Thoracic aorta (tissue), 2 donors: ENCODE data around the gene TMEM37. TPM values are rescaled to one million over a fixed set of nuclear protein-coding genes. Genes with fewer than 3 reads are reported as not detected.

Experiments used
- ATAC-seq: fragments of 150-250 bp; one replicate; pipeline ENCODE4 v1.8.0; 2017; ENCODE audit warnings: low read depth; ENCODE audit not compliant: insufficient number of reproducible peaks, low FRiP score
- DNase-seq: peaks from one replicate; pipeline ENCODE4 v3.0.0-alpha.2; 2020; ENCODE audit warnings: low spot score
- H3K27ac ChIP-seq, 2 donors: fragments of 200-600 bp; sonication (generic); 1 replicate in 1 of 2; 2 replicates in 1 of 2; pipeline ENCODE4 v1.5.1; 2016; ENCODE audit warnings: mild to moderate bottlenecking in 2 of 2, moderate library complexity in 2 of 2
- H3K27me3 ChIP-seq: fragments of 200-600 bp; sonication (generic); replicated peaks from 2 replicates; pipeline ENCODE4 v1.6.0; 2016; ENCODE audit warnings: mild to moderate bottlenecking; ENCODE audit not compliant: insufficient read depth
- H3K36me3 ChIP-seq: fragments of 200-600 bp; sonication (generic); one replicate; pipeline ENCODE4 v1.5.1; 2016
- H3K4me1 ChIP-seq, 2 donors: fragments of 200-600 bp; sonication (generic); 1 replicate in 1 of 2; 2 replicates in 1 of 2; pipeline versions ENCODE4 v1.5.1 to v1.6.0; 2016; ENCODE audit warnings: low read depth in 2 of 2, mild to moderate bottlenecking in 1 of 2; ENCODE audit not compliant: control insufficient read depth in 1 of 2
- H3K4me3 ChIP-seq: fragments of 200-600 bp; sonication (generic); 2 replicates; pipeline ENCODE4 v1.5.1; 2016; ENCODE audit warnings: mild to moderate bottlenecking
- H3K9me3 ChIP-seq: fragments of 200-600 bp; sonication (generic); 2 replicates; pipeline ENCODE4 v1.5.1; 2016
- CTCF ChIP-seq: fragments of 200-600 bp; sonication (generic); IDR thresholded peaks from one replicate; pipeline ENCODE4 v1.5.1; 2019; ENCODE audit warnings: antibody characterized with exemption
- total RNA-seq, 2 donors: library from RNA; depleted of rRNA; stranded (reverse); fragments of >200 nt; gene quantifications; one replicate each; pipeline versions ENCODE4 v1.1.0 to v1.2.3, GENCODE V29; 2016

TMEM37 gene
- total RNA-seq, 2 donors from 2014 or later = 4.9 to 12.3 TPM

DNA sequence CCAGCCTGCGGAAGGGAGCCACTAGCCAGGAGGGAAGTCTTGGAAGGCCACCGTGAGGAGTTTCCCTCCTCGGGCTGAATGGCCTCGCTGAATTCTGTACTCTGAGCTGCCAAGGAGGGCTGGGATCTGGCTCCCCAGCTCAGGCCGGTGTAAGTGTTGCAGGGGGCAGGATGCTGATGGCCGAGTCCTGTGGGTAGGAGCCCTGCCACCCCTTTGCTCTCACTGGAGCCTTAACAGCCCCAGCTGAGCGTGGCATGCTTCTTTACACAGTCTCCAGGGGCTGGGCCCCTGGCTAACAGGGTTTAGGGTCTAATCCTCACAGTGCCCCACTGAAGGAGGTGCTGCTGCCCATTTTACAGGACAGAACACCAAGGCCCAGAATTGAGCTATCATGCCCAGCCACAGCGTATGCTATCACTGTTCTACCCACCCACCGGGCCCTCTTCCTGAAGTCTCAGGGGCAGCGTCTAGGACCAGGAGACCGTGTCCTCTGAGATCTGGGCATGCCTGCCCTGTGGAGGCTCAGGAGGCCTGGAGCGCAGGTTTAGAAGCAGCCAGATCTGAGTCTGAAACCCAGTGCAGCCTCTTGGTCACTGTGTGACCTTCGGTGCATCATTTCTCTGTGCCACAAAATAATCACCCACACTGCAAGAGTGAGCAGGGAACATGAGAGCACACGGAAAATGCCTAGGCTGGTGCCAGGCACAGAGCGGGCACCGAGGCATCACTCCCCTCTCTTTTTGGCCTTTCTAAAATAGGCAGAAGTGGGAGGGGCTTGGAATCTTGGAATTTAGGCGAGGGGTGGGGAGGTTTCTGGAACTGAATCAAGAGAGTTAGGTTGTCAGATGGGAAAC lies 42.9 kb downstream of the TMEM37 start:
- H3K27ac ChIP-seq = no peak overlapping the region
- DNase-seq = no peak
- H3K36me3 ChIP-seq = no peaks in the 10 kb centered on the region
- peaks cover 7 to 22% of the 10 kb centered on the region in 2 donors for H3K4me1 ChIP-seq
- no peaks in the 10 kb centered on the region for H3K9me3 ChIP-seq
- no peak for ATAC-seq
- no peak overlapping the region for H3K4me3 ChIP-seq
- H3K27me3 ChIP-seq = no peaks in the 10 kb centered on the region
- TF ChIP-seq CTCF = no peak

- Histone ChIP-seq H3K9me3 (no peaks in the 10 kb centered on the region), H3K36me3 (no peaks in the 10 kb centered on the region), H3K4me3 (no peak overlapping the region), H3K4me1 (peaks cover under 1 to 15% of the 10 kb centered on the region in 2 donors), H3K27ac (no peak overlapping the region), H3K27me3 (no peaks in the 10 kb centered on the region)
- TF ChIP-seq CTCF = no peak
- DNase-seq = no peak
- no peak for ATAC-seq
Observed at GRCh38 chr2:119475225-119475856, 43.7 kb downstream of the TMEM37 start.

GRCh38 chr2:119475857-119476244 lies 44.2 kb downstream of the TMEM37 start:
- peaks cover 0 to 14% of the 10 kb centered on the region in 2 donors for H3K4me1 ChIP-seq
- no peaks in the 10 kb centered on the region for H3K9me3 ChIP-seq
- no peak overlapping the region for H3K4me3 ChIP-seq
- H3K36me3 ChIP-seq = no peaks in the 10 kb centered on the region
- H3K27me3 ChIP-seq = no peaks in the 10 kb centered on the region
- H3K27ac ChIP-seq = no peak overlapping the region
- DNase-seq = no peak
- no peak for ATAC-seq
- no peak for TF ChIP-seq CTCF

- DNase-seq (no peak), ATAC-seq (no peak)
- H3K9me3 ChIP-seq = no peaks in the 10 kb centered on the region
- TF ChIP-seq CTCF = peak; percentile 99
- no peaks in the 10 kb centered on the region for H3K27me3 ChIP-seq
- no peak overlapping the region for H3K27ac ChIP-seq
- peak overlapping the region; percentile 25 for H3K4me3 ChIP-seq
- no peaks in the 10 kb centered on the region for H3K36me3 ChIP-seq
- H3K4me1 ChIP-seq = peaks cover 0 to 19% of the 10 kb centered on the region in 2 donors
Observed at GRCh38 chr2:119476301-119477112, 44.9 kb downstream of the TMEM37 start.

- DNase-seq = no peak
Observed at GRCh38 chr2:119477113-119477505, 45.5 kb downstream of the TMEM37 start.

More at GRCh38 chr2:119477113-119477505, 45.5 kb downstream of the TMEM37 start:
- H3K4me3 ChIP-seq = no peak overlapping the region
- no peak overlapping the region for H3K27ac ChIP-seq
- no peaks in the 10 kb centered on the region for H3K36me3 ChIP-seq
- peaks cover 4 to 25% of the 10 kb centered on the region in 2 donors for H3K4me1 ChIP-seq
- H3K27me3 ChIP-seq = no peaks in the 10 kb centered on the region
- no peak for TF ChIP-seq CTCF
- no peaks in the 10 kb centered on the region for H3K9me3 ChIP-seq
- no peak for ATAC-seq
